GM21423 (cell line): ENCODE data around the gene NOX4.

Experiments
- ATAC-seq: cut with Tn5 transposase; IDR thresholded peaks from one replicate; pipeline ENCODE4 v1.9.1; 2021; ENCODE audit warnings: mild to moderate bottlenecking, moderate library complexity; ENCODE audit not compliant: unreplicated experiment

NOX4 gene

GRCh38 chr11:89490981-89491690 lies at the start of gene NOX4:
Gene NOX4, minus strand, starts transcription at chr11:89491375. Its CDS starts 129 bp downstream, at chr11:89491246.
- no peak for ATAC-seq

GRCh38 chr11:89540826-89541225 lies 49.7 kb upstream of the NOX4 start:
- no peak for ATAC-seq

DNA sequence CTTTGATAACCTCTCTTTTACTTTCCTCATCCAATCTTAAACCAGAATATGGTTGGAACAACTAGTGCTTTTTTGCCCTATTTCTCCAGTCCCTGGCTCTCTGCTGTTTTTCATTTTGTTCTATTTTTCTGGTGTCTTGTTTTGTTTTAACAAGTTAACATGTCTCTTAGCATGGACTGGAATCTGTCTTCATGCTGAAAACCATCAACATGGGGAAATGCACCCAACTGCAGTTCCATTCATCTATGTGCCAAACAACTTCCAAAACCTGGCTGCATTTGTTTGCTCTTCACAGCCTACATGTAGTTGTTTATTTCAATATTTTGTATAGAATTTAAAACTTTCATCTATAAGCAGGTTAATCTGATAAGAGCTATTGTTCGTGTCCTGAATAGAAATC lies 46.8 kb upstream of the NOX4 start:
- ATAC-seq: no peak

GRCh38 chr11:89536926-89537325 lies 45.8 kb upstream of the NOX4 start:
- ATAC-seq: no peak

DNA sequence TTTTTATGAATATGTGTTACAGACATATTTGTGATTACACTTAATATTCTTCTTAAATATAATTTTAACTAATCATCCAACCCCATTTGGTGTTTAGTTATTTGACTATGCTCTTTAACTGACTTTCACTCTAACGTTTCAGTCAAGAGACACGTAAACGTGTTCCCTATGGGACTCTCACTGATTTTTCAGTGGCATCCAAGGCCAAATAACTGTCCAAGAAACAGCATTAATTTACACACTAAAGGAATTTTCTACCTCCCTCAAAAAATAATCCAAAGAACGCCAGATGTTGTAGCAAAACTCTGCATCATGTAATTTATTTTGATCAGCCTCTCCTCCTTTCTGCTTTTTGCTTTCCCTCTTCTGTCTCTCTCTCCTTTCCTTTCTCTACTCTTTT lies 44.0 kb upstream of the NOX4 start:
- ATAC-seq: no peak

GRCh38 chr11:89529626-89530380 lies 38.6 kb upstream of the NOX4 start:
- ATAC-seq: no peak

DNA sequence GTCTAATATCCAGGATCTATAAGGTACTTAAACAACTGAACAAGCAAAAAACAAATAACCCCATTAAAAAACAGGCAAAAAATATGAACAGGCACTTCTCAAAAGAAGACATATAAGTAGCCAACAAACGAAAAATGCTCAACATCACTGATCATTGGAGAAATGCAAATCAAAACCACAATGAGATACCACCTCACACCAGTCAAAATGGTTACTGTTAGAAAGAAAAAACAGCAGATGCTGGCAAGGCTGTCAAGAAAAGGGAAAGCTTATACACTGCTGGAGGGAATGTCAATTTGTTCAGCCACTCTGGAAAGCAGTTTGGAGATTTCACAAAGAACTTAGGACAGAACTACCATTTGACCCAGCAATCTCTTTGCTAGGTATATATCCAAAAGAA lies 30.6 kb upstream of the NOX4 start:
- ATAC-seq: no peak

GRCh38 chr11:89521294-89521693 lies 30.1 kb upstream of the NOX4 start:
- no peak for ATAC-seq

DNA sequence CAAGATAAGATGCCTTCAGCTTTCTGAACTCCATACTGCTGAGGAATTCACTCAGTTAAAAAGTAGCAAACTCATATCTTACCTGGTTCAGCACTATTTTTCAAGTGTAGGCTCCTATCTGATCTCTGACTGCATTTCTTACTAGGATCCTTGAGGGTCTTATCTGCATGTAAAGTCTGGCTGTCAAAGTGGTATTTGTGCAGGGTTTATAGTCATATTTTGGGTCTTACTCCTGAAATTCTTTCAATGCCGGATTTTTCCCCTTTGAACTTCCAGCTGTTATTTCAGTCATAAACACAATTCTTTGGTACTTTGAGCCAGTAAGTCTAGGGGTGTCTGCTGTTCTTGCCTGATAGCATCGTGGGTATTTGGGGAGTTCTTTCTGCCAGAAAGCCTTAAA lies 25.3 kb upstream of the NOX4 start:
- ATAC-seq: no peak

- ATAC-seq: no peak
Observed at GRCh38 chr11:89508544-89508943, 17.4 kb upstream of the NOX4 start.

DNA sequence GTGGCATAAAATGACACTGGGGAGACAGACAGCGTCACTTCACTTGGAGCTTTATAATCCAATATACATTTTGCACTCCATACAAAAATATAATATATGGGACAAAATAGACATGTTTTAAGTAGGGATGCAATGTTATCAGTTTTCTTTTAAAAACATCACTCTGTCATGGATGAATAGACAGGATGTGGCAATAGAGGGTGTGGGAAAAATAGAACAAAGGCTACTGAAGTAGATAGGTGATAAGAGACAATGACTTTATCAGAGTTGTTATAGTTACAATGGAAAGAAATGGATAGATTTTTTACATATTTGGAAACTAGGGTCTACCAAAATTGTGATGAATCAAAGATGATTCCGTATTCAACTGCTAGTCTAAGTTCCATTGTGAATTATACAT lies 13.1 kb upstream of the NOX4 start:
- no peak for ATAC-seq

DNA sequence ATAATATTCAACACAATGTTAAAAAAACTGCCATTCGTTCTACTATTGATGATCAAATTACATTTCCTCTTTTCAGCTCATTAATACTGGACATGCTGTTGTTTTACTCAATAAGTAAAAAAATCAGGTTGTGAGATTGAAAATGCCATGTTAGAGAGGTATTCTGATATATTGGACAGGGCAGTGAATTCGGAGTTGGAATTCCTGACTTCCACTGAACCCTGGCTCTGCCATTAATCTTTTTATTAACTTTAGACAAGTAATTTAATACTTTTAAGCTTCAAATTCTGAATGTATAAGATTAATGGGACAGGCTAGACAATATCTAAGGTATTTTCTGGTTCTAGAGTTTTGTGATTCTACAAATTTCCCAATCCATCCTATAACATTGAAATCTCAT lies 12.2 kb upstream of the NOX4 start:
- no peak for ATAC-seq

DNA sequence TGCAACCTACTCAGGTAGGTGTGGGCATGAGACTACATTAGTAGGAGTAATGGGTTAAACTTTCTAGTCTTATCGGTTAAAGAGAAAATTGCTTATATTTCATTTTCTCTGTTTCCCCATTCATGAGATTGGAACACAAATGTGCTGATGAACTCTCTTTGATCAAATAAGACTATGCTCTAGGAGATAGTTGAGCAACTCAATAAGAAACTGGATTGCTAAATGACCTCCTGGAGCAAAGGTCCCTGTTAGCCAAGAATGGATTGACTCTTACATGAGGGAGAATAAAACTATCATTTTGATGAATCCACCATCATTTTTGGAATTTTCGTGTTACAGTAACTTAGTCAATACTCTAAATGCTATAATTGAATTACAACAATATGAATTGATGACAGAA lies 11.1 kb upstream of the NOX4 start:
- no peak for ATAC-seq

DNA sequence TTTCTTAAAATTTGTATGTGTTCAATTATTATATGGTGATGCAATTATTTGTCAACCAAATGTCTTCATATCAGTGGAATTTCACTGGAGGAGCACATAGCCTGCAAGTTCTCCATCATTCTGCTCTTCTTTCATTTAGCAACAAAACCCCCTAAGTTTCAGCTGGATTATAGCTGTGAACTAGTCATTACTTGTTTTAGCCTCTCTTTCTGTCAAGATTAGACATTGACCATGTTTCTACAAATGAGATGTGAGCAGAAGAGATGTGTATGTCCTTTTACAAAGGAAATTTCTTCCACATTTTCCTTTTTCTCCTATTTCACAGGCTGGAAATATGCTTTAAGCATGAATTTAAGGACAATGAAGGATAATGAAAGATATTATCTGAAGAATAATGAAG lies 9.2 kb upstream of the NOX4 start:
- ATAC-seq: no peak

DNA sequence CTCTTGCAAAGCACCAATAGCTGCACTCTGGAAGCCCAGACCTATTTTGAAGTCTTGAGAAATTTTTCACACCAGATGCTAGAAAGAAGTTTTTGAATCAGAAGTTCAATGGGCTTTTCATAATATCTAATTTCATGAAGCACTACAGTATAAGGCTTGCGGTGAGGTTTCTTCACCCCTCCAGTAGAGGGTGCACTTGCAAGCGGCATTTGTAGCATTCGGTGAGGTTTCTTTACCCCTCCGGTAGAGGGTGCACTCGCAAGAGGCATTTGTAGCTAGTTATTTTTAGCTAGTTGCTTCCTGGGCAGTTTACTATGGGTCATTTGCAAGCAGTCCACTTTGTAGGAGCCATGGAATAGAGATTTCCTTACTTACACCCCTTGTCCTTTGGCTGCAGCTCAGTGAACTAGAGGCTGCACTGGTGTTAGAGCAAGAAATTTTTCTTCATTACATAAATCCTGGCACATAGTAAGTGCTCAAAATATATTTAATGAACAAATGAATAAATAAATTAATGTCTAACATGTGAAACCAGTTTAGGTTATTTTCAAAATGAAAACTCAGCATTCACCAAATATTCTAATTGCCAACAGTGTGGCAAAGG lies 7.8 kb upstream of the NOX4 start:
- no peak for ATAC-seq

DNA sequence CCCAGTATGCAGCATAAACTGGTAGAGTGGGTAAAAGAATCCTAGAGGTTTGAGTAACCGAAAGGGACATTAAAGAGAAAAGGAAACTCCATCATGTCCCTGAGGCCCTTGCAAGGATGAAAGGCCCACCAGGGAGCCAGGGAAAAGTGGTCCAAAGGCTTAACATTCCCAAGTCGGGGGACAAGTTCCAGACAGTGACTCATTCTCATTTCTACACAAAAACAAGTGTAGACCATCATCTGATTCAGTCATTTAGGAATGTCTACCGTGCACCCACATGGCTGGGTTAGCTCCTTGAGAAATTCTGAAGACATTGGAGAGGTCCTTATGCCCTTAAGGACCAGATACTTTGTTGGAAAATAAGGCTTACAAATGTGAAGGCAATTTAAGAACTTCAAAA lies 4.8 kb upstream of the NOX4 start:
- no peak for ATAC-seq

DNA sequence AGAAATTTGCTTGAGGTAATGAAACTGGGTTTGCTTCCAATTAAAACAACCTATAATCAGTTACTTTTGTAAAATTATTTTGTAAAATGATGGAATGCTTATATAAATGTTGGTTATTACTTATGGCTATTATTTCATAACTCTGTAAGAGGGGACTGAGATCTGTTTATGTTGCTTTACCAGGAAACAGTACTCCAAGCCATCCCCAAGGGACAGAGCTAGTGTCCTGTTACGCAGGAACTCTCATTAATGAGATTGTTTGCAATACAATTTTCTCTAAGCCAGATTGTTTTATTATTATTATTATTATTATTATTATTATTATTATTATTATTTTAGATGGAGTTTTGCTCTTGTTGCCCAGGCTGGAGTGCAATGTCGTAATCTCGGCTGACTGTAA lies 2.3 kb upstream of the NOX4 start:
- ATAC-seq: no peak

- ATAC-seq: no peak
Observed at GRCh38 chr11:89490602-89490980, 584 bp downstream of the NOX4 start.

DNA sequence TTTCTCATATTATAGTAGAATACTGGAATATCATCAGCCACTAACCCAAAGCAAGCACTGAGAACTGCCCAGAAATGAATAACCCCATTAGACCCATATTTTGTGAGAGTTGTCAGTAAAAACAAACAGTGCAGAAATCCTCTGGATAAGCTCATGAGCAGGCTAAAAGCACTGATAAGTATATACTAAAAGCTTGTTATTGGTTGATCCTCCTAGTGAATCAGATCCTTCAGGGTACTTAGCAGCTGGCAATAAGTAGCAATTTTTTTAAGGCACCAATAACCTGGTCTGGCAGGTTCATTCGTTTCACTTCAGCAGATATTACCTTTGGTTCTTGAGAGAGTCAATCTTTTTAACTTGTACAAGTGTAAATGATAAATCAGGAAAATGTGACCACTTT lies 1.2 kb downstream of the NOX4 start:
- ATAC-seq: no peak

- no peak for ATAC-seq
Observed at GRCh38 chr11:89487016-89487415, 4.2 kb downstream of the NOX4 start.

DNA sequence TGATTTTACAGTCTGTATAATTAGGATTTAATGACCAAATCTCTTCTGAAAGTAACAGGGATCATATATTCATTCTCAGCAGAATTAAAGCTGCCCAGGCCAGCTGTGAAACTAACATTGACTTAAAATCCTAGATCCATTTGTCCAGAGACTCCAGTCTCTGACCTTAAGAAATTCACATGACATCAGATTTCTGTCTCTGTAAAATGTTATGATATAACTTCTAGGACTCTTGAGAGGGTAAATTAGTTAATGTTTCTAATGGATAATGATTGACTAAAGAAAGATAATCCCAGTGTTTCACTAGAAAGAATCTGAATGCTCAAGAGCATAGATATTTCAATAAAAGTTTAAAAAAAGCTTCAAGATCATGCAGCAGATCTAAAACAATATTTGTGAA lies 6.3 kb downstream of the NOX4 start:
- ATAC-seq: no peak

DNA sequence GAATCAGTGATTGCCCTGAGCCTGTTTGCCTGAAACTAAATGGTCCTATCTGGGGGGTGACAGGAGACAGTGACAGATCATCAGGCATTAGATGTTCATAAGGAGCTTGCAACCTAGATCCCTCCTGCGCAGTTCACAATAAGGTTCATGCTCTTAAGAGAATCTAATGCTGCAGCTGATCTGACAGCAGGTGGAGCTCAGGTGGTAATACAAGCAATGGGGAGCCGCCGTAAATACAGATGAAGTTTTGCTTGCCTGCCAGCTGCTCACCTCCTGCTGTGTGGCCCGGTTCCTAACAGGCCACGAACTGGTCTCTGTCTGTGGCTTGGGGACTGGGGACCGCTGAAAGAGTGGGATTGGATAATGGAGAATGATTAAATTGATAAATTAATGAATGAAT lies 14.0 kb downstream of the NOX4 start:
- ATAC-seq: no peak
